ENCODE data around the gene PHLDA2.

DNA sequence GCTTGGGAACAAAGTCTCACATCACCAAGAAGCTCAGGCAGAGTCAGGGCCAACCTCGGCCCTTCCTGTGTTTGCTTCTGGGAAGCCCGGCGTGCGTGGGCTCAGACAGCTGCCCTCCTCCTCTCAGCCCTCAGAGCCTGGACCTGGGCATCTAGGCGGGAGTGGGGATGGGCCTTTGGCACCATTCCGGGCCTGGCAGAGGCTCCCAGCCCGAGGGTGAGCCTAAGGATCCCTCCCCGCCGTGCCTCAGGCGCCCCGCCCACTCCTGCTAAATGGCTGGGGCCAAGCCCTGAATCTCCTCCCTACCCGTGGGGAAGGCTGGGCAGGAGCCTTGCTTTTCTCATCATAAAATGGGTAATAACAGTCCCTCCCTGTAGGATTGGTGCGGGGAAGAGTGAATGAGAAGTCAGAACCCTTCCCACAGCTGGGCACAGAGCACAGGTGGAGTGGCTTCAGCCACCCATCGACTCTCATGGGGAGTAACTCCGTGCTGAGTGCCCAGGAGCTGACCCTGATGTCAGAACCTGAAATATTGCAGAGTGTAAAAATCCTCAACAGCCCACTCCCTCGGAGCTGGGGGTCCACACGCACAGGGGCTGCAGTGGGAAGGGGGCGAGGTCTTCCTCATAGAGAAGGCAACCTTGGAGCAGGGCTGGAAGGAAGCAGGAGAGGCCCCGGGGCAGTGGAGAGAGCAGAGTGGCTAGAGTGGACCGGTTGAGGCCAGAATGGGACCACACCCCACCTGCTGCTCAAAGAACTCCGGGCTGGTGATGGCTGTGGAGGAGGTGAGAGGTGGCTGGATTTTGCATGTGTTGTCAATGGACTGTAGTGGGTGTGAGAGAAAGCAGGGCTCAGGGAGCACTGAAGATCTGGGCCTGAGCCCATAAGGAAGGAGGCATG is 24.8 kb downstream of the PHLDA2 start:
- no peak for TF ChIP-seq CTCF (IDR thresholded peaks at IDR 0.05; ENCODE audit: low read depth, low read length, poor library complexity, severe bottlenecking)
- no peak for TF ChIP-seq EZH2phosphoT487 (IDR thresholded peaks at IDR 0.05; ENCODE audit: borderline replicate concordance, low read length)

All from DOHH2 (cell line).